ENCODE results near the gene EEF1A2.

GRCh38 chr20:63439866-63440265 is 59.0 kb downstream of the EEF1A2 start:
- TF ChIP-seq POLR2AphosphoS5 (IDR thresholded peaks at IDR 0.05; ENCODE audit: low read depth) (no peak), CTCF (conservative IDR thresholded peaks at IDR 0.05; ENCODE audit: low read depth in 2 of 2) (no peak), EZH2 (IDR thresholded peaks at IDR 0.05; ENCODE audit: low read depth, unreplicated experiment) (no peak), REST (IDR thresholded peaks at IDR 0.05; ENCODE audit: unreplicated experiment) (no peak), ETS1 (IDR thresholded peaks at IDR 0.05) (no peak)

All from GM23338 (cell line).